ENCODE data around the gene TNFAIP8.
"Not testable (repeated sequence)": the region's sequence is repeated elsewhere in the genome, so short reads cannot be mapped to it uniquely, and the experiment has no call there.

- TF ChIP-seq POLR2A (IDR thresholded peaks at IDR 0.05; ENCODE audit: low read depth, low read length); POLR2AphosphoS5 (IDR thresholded peaks at IDR 0.05; ENCODE audit: low read depth, low read length); TAF1 (IDR thresholded peaks at IDR 0.05; ENCODE audit: borderline replicate concordance, low read depth, low read length): not testable (repeated sequence)
These were observed 72.3 kb downstream of the TNFAIP8 start for GRCh38 chr5:119428166-119428565.
